HG03196 (cell line): Measurements from ENCODE around the gene SLC6A8.
"Not testable (repeated sequence)": the region's sequence is repeated elsewhere in the genome, so short reads cannot be mapped to it uniquely, and the experiment has no call there.

Experiments used
- ATAC-seq: cut with Tn5 transposase; IDR thresholded peaks from one replicate; pipeline ENCODE4 v1.9.1; 2021; ENCODE audit not compliant: unreplicated experiment

SLC6A8 gene

GRCh38 chrX:153705403-153706060 lies 17.8 kb downstream of the SLC6A8 start:
- ATAC-seq = not testable (repeated sequence)

- no peak for ATAC-seq
These were observed 19.1 kb downstream of the SLC6A8 start for GRCh38 chrX:153706799-153707198.

GRCh38 chrX:153707406-153707805 lies 19.7 kb downstream of the SLC6A8 start:
- no peak for ATAC-seq

GRCh38 chrX:153708415-153708814 lies 20.7 kb downstream of the SLC6A8 start:
- ATAC-seq = no peak

GRCh38 chrX:153709726-153710674 lies 22.3 kb downstream of the SLC6A8 start:
- ATAC-seq = no peak

GRCh38 chrX:153714256-153714655 lies 26.5 kb downstream of the SLC6A8 start:
- ATAC-seq = no peak

- ATAC-seq = no peak
These were observed 29.7 kb downstream of the SLC6A8 start for GRCh38 chrX:153717445-153717844.

GRCh38 chrX:153719238-153719637 lies 31.5 kb downstream of the SLC6A8 start:
- ATAC-seq = no peak

- ATAC-seq = no peak
These were observed 32.0 kb downstream of the SLC6A8 start for GRCh38 chrX:153719701-153720100.

- ATAC-seq = no peak
These were observed 35.1 kb downstream of the SLC6A8 start for GRCh38 chrX:153722704-153723350.

GRCh38 chrX:153723351-153724251 lies 35.9 kb downstream of the SLC6A8 start:
- peak; percentile 28 for ATAC-seq

- ATAC-seq = peak; percentile 44
These were observed 36.7 kb downstream of the SLC6A8 start, which contains the start of the genes ABCD1 and BCAP31 for GRCh38 chrX:153724252-153725038. Gene ABCD1, plus strand, starts transcription at chrX:153724856. Its CDS starts 411 bp downstream, at chrX:153725267. Gene BCAP31, minus strand, starts transcription at chrX:153724387. Its CDS starts 1,143 bp downstream, at chrX:153723244.

- no peak for ATAC-seq
These were observed 37.5 kb downstream of the SLC6A8 start for GRCh38 chrX:153725039-153725831.

- ATAC-seq = no peak
These were observed 38.1 kb downstream of the SLC6A8 start for GRCh38 chrX:153725832-153726285.

GRCh38 chrX:153726286-153727122 lies 38.8 kb downstream of the SLC6A8 start:
- ATAC-seq = peak; percentile 39

- ATAC-seq = no peak
These were observed 39.6 kb downstream of the SLC6A8 start for GRCh38 chrX:153727123-153727931.

GRCh38 chrX:153728095-153728494 lies 40.4 kb downstream of the SLC6A8 start:
- ATAC-seq = no peak
